Brain microvascular endothelial cell (primary cell): Measurements from ENCODE around the gene SEMA5A.

Source experiments
- DNase-seq: peaks from one replicate; pipeline ENCODE4 v3.0.0-alpha.2; 2020
- H3K27ac ChIP-seq: fragments of 250-450 bp; sonication (Bioruptor Pico); 2 replicates; pipeline ENCODE4 v1.5.1; 2020; ENCODE audit warnings: mild to moderate bottlenecking, moderate library complexity
- H3K27me3 ChIP-seq: fragments of 250-450 bp; sonication (Bioruptor Pico); replicated peaks from 2 replicates; pipeline ENCODE4 v1.5.1; 2020; ENCODE audit warnings: mild to moderate bottlenecking
- H3K36me3 ChIP-seq: fragments of 250-450 bp; sonication (Bioruptor Pico); replicated peaks from 2 replicates; pipeline ENCODE4 v1.5.1; 2020; ENCODE audit warnings: mild to moderate bottlenecking
- H3K4me3 ChIP-seq: 2 replicates; pipeline ENCODE4 v1.5.1; 2011; ENCODE audit warnings: low read depth, mild to moderate bottlenecking, control low read depth, low read length, moderate library complexity
- CTCF ChIP-seq: IDR thresholded peaks from 2 replicates; pipeline ENCODE4 v1.5.1; 2011; ENCODE audit warnings: low read depth, mild to moderate bottlenecking, moderate library complexity, low read length, control low read depth, inconsistent platforms; ENCODE audit errors: missing control alignments
- in situ Hi-C: cut with HindIII; loops from 2 replicates; pipeline ENCODE4 v1.10.0; 2017; ENCODE audit warnings: low sequenced_read_pairs, low pct_ligation_motif_present

SEMA5A gene

GRCh38 chr5:9302218-9302617, 243.7 kb downstream of the SEMA5A start:
- Histone ChIP-seq H3K27me3 (no peaks in the 10 kb centered on the region), H3K27ac (no peak overlapping the region), H3K36me3 (no peaks in the 10 kb centered on the region), H3K4me3 (no peak overlapping the region)
- in situ Hi-C loops: no loop called here
- DNase-seq: no peak
- TF ChIP-seq CTCF: no peak

DNA sequence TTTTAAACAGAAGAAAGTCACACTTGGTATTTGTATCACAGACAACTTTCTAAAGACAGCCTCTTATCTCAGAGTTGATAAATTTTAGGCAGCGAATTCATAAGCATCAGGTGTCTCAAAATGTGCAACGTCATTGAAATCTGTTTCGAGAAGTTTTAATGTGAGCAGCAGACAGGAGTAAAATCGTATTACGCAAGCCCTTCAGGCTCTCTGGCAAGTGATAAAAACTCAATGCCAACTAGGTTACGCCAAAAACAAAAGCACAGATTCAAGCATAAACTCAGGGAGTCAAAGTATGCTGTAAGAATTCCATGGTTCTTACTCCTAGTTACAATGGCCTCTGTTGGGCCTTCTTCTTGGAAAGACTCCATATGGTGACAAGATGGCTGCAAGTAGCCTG, 244.7 kb downstream of the SEMA5A start:
- in situ Hi-C loops: no loop called here
- no peak for DNase-seq
- H3K27me3 ChIP-seq: no peaks in the 10 kb centered on the region

DNA sequence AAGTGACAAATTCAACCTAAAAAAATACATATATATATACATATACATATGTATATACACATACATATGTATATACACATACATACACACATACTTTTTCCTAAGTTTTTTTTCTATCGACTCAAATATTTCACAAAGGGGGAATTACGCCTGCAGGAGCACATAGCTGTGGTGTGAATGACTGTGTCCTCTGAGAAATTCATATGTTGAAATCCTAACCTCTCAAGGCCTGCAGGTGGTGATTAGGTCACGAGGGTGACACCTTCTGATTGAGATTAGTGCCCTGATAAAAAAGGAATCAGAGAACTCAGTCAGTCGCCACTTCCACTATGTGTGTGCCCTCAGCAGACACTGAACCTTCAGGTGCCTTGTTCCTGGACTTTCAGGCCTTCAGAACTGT, 248.7 kb downstream of the SEMA5A start:
- TF ChIP-seq CTCF: no peak
- DNase-seq: no peak
- H3K36me3 ChIP-seq: no peaks in the 10 kb centered on the region
- in situ Hi-C loops: no loop called here
- H3K27me3 ChIP-seq: no peaks in the 10 kb centered on the region
- H3K27ac ChIP-seq: no peak overlapping the region
- no peak overlapping the region for H3K4me3 ChIP-seq

More for the DNA sequence above, 244.7 kb downstream of the SEMA5A start:
- TF ChIP-seq CTCF: no peak
- Histone ChIP-seq H3K27ac (no peak overlapping the region), H3K36me3 (no peaks in the 10 kb centered on the region), H3K4me3 (no peak overlapping the region)

DNA sequence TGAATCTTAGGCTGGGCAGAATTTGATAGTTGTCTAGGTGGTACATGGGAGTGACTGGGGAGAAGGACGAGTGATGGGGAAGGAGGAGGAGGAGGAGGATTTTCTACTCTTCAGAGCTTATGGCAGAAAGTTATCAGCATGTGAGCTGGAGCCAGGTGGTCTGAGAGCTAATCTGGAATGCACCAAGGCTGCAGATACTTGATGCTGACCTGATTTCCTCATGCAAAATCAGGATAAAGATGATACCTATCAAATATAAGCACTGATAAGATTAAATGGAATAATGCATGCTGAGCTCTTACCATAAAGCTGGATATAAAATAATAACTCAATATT, 250.4 kb downstream of the SEMA5A start:
- TF ChIP-seq CTCF: no peak
- no peak overlapping the region for H3K27ac ChIP-seq
- no peak for DNase-seq
- no peaks in the 10 kb centered on the region for H3K27me3 ChIP-seq
- in situ Hi-C loops: no loop called here
- H3K4me3 ChIP-seq: no peak overlapping the region
- H3K36me3 ChIP-seq: no peaks in the 10 kb centered on the region

GRCh38 chr5:9294793-9295465, 250.9 kb downstream of the SEMA5A start:
- in situ Hi-C loops: no loop called here
- no peak for DNase-seq
- H3K27me3 ChIP-seq: no peaks in the 10 kb centered on the region

More at GRCh38 chr5:9294793-9295465, 250.9 kb downstream of the SEMA5A start:
- TF ChIP-seq CTCF: no peak
- Histone ChIP-seq H3K27ac (no peak overlapping the region), H3K4me3 (no peak overlapping the region), H3K36me3 (no peaks in the 10 kb centered on the region)
